IMR-90 (cell line): ENCODE data around the gene ARHGAP35. TPM values are rescaled to one million over a fixed set of nuclear protein-coding genes. Genes with fewer than 3 reads are reported as not detected.

Experiments used
- ATAC-seq: fragments of 200-7000 bp; cut with Tn5 transposase; 2 replicates; pipeline ENCODE4 v1.9.1; 2020; ENCODE audit warnings: low read depth, mild to moderate bottlenecking, moderate library complexity
- BruUV-seq: library from RNA; stranded (reverse); fragments of 400-500 nt; replicated peaks from 2 replicates; lab custom pipeline; 2021; lab: Mats Ljungman, UMichigan
- CTCF ChIA-PET: fragments of 300-600 bp; formaldehyde crosslinking; extraction: SDS; loops from one replicate; lab custom pipeline; 2021; ENCODE audit warnings: antibody characterized with exemption; lab: Yijun Ruan, JAX
- POLR2A ChIA-PET: fragments of 300-600 bp; sonication (Branson Sonifier 250); formaldehyde crosslinking; loops from one replicate; lab custom pipeline; 2022; ENCODE audit warnings: antibody characterized with exemption; ENCODE audit not compliant: unreplicated experiment; lab: Charles Lee
- DNase-seq: peaks from one replicate; pipeline ENCODE4 v3.0.0; 2013
- H2AFZ ChIP-seq: replicated peaks from 2 replicates; pipeline ENCODE3; 2013; ENCODE audit warnings: low read length, mild to moderate bottlenecking; ENCODE audit not compliant: poor library complexity
- H2AK5ac ChIP-seq: 2 replicates; pipeline ENCODE4 v1.6.1; 2013; ENCODE audit warnings: low read depth, low read length, inconsistent platforms
- H2AK9ac ChIP-seq: replicated peaks from 2 replicates; pipeline ENCODE3; 2013; ENCODE audit warnings: mild to moderate bottlenecking, low read depth, low read length, moderate library complexity; ENCODE audit not compliant: poor library complexity
- H2BK120ac ChIP-seq: 2 replicates; pipeline ENCODE4 v1.6.1; 2013; ENCODE audit warnings: low read depth, low read length, inconsistent platforms
- H2BK15ac ChIP-seq: 3 replicates; pipeline ENCODE4 v1.6.1; 2013; ENCODE audit warnings: low read depth, low read length, inconsistent platforms
- H2BK20ac ChIP-seq: 2 replicates; pipeline ENCODE4 v1.6.1; 2013; ENCODE audit warnings: low read depth, mild to moderate bottlenecking, inconsistent platforms, low read length, moderate library complexity
- H2BK5ac ChIP-seq: 2 replicates; pipeline ENCODE4 v1.6.1; 2013; ENCODE audit warnings: mild to moderate bottlenecking, low read depth, low read length, inconsistent platforms; ENCODE audit not compliant: poor library complexity, severe bottlenecking
- H3K14ac ChIP-seq: replicated peaks from 2 replicates; pipeline ENCODE4 v1.6.1; 2013; ENCODE audit warnings: low read depth, low read length, inconsistent platforms
- H3K18ac ChIP-seq: 2 replicates; pipeline ENCODE4 v1.6.1; 2013; ENCODE audit warnings: low read depth, low read length, control low read depth
- H3K23ac ChIP-seq: 2 replicates; pipeline ENCODE4 v1.6.1; 2013; ENCODE audit warnings: low read depth, low read length, inconsistent platforms
- H3K27ac ChIP-seq: 2 replicates; pipeline ENCODE4 v1.5.1; 2013; ENCODE audit warnings: mild to moderate bottlenecking, control low read depth, low read length; ENCODE audit not compliant: insufficient read depth
- H3K27me3 ChIP-seq: 2 replicates; pipeline ENCODE4 v1.6.1; 2013; ENCODE audit warnings: low read length; ENCODE audit not compliant: control insufficient read depth, insufficient read depth
- H3K36me3 ChIP-seq: 2 replicates; pipeline ENCODE4 v1.6.1; 2013; ENCODE audit warnings: low read length, mixed read lengths; ENCODE audit not compliant: control insufficient read depth, insufficient read depth
- H3K4ac ChIP-seq: 2 replicates; pipeline ENCODE4 v1.6.1; 2013; ENCODE audit warnings: low read depth, low read length, inconsistent platforms
- H3K4me1 ChIP-seq: 2 replicates; pipeline ENCODE4 v1.6.1; 2013; ENCODE audit warnings: low read length, mixed read lengths; ENCODE audit not compliant: control insufficient read depth, insufficient read depth
- H3K4me2 ChIP-seq: 2 replicates; pipeline ENCODE4 v1.6.1; 2013; ENCODE audit warnings: low read depth, mild to moderate bottlenecking, control low read depth, low read length, moderate library complexity
- H3K4me3 ChIP-seq: 2 replicates; pipeline ENCODE4 v1.5.1; 2013; ENCODE audit warnings: low read depth, mild to moderate bottlenecking, control low read depth, low read length, moderate library complexity; ENCODE audit not compliant: insufficient read depth
- H3K56ac ChIP-seq: 2 replicates; pipeline ENCODE4 v1.6.1; 2013; ENCODE audit warnings: low read length, inconsistent platforms; ENCODE audit not compliant: insufficient read depth; ENCODE audit errors: extremely low read depth
- H3K79me1 ChIP-seq, 2 experiments: 2 replicates each; pipeline ENCODE4 v1.6.1; 2013; ENCODE audit warnings: low read length in 2 of 2, inconsistent platforms in 1 of 2, low read depth in 1 of 2
- H3K9ac ChIP-seq: 2 replicates; pipeline ENCODE4 v1.6.1; 2013; ENCODE audit warnings: low read depth, low read length, control low read depth
- H3K9me1 ChIP-seq: 2 replicates; pipeline ENCODE4 v1.6.1; 2013; ENCODE audit warnings: low read length, inconsistent platforms; ENCODE audit not compliant: insufficient read depth
- H3K9me3 ChIP-seq: 2 replicates; pipeline ENCODE4 v1.6.1; 2013; ENCODE audit warnings: low read length; ENCODE audit not compliant: control insufficient read depth, insufficient read depth
- H4K20me1 ChIP-seq: 2 replicates; pipeline ENCODE4 v1.6.1; 2013; ENCODE audit warnings: low read length, inconsistent platforms; ENCODE audit not compliant: insufficient read depth
- H4K5ac ChIP-seq: 2 replicates; pipeline ENCODE4 v1.6.1; 2013; ENCODE audit warnings: mild to moderate bottlenecking, low read depth, low read length, control low read depth
- H4K8ac ChIP-seq, 2 experiments: 2 replicates each; pipeline ENCODE4 v1.6.1; 2013; ENCODE audit warnings: low read depth in 2 of 2, low read length in 2 of 2, control low read depth in 1 of 2, inconsistent platforms in 1 of 2
- H4K91ac ChIP-seq: 2 replicates; pipeline ENCODE4 v1.6.1; 2013; ENCODE audit warnings: low read depth, low read length, inconsistent platforms; ENCODE audit not compliant: insufficient read depth
- CEBPB ChIP-seq: IDR thresholded peaks from 2 replicates; pipeline ENCODE4 v1.6.1; 2012; ENCODE audit warnings: low read depth, low read length, improper control_type of control experiment
- CTCF ChIP-seq: conservative IDR thresholded peaks from 2 replicates; pipeline ENCODE4 v1.5.1; 2012; ENCODE audit warnings: mild to moderate bottlenecking, low read depth, low read length, improper control_type of control experiment
- FOS ChIP-seq: fragments of 150-350 bp; IDR thresholded peaks from 2 replicates; pipeline ENCODE4 v1.6.1; 2016; ENCODE audit warnings: low read depth, low read length
- MAZ ChIP-seq: IDR thresholded peaks from 2 replicates; pipeline ENCODE4 v1.6.1; 2012; ENCODE audit warnings: low read depth, mild to moderate bottlenecking, low read length, improper control_type of control experiment, moderate library complexity, borderline replicate concordance
- WGBS, 2 experiments: methylation state at CpG; one replicate each; pipeline versions ENCODE4 v1.1.5 to v1.1.7; 2013; ENCODE audit warnings: missing lambda C conversion rate in 2 of 2; ENCODE audit not compliant: insufficient read length in 1 of 2; ENCODE audit errors: extremely low coverage in 2 of 2; 5-methylcytosine and 5-hydroxymethylcytosine counted together
- dilution Hi-C: fragments of 300-500 bp; cut with HindIII; formaldehyde crosslinking; loops from one replicate; pipeline ENCODE4 v1.14.3; 2018; ENCODE audit warnings: low sequenced_read_pairs; ENCODE audit not compliant: unreplicated experiment
- in situ Hi-C: fragments of 300-500 bp; cut with MboI; formaldehyde crosslinking; loops from 3 replicates; pipeline ENCODE4 v1.14.3; 2019; ENCODE audit warnings: low sequenced_read_pairs, inconsistent platforms, mixed read lengths
- intact Hi-C: fragments of 100-400 bp; cut with micrococcal nuclease; formaldehyde crosslinking; loops from 2 replicates; pipeline ENCODE4 v1.10.0; 2022
- polyA plus RNA-seq, 3 experiments: library from polyadenylated mRNA; depleted of rRNA; stranded (reverse); fragments of >200 nt; gene quantifications; 2 replicates each; pipeline ENCODE4 v1.2.3, GENCODE V29; 2012; ENCODE audit warnings: low replicate concordance in 1 of 3
- total RNA-seq: library from RNA; depleted of rRNA; stranded (reverse); fragments of >200 nt; gene quantifications from 2 replicates; pipeline ENCODE4 v1.2.3, GENCODE V29; 2012

The ARHGAP35 gene
- total and polyA plus RNA-seq, 2 of the 4 experiments (the other 2 are of a cell fraction) = 16.4 to 29.0 TPM

GRCh38 chr19:46824890-46825730, 35.7 kb upstream of the ARHGAP35 start:
- no peak overlapping the region for H2AK5ac ChIP-seq
- no peaks in the 10 kb centered on the region for H4K20me1 ChIP-seq
- ChIA-PET CTCF (no interaction called here), POLR2A (interaction anchor here (0.6 kb wide), 1 partner anchor 212 kb away, joined by 3 read pairs; no protein-coding TSS in a partner anchor)
- no peak overlapping the region for H4K91ac ChIP-seq
- H3K4ac ChIP-seq = no peak overlapping the region
- no peaks in the 10 kb centered on the region for H3K79me1 ChIP-seq
- H2BK5ac ChIP-seq = no peak overlapping the region
- intact Hi-C loops (no loop called here), dilution Hi-C loops (no loop called here), in situ Hi-C loops (no loop called here)
- no peak overlapping the region for H3K4me2 ChIP-seq
- ATAC-seq = no peak
- no peak overlapping the region for H3K27ac ChIP-seq
- H3K14ac ChIP-seq = peak overlapping the region; percentile 21; the same call in 1 of the 2 replicates
- 94 to 100% methylated on average over 1 to 8 of the region's 21 CpGs for WGBS, 2 experiments
- no peaks in the 10 kb centered on the region for H3K9me3 ChIP-seq
- H2AFZ ChIP-seq = peak overlapping the region; percentile 18
- H4K5ac ChIP-seq = no peak overlapping the region
- H3K9ac ChIP-seq = no peak overlapping the region
- no peak overlapping the region for H3K4me3 ChIP-seq
- H3K23ac ChIP-seq = no peak overlapping the region
- no peak for DNase-seq
- TF ChIP-seq FOS (no peak), MAZ (no peak), CEBPB (0 out of 2 replicates have a peak, but pooled peaks have one; percentile 4), CTCF (0 out of 2 replicates have a peak, but pooled peaks have one; percentile 2)
- H3K9me1 ChIP-seq = peaks cover 5% of the 10 kb centered on the region; the same call in 1 of the 2 replicates
- no peak overlapping the region for H2BK15ac ChIP-seq
- no peak overlapping the region for H3K56ac ChIP-seq
- no peak overlapping the region for H2BK120ac ChIP-seq
- H3K36me3 ChIP-seq = no peaks in the 10 kb centered on the region
- no peak overlapping the region for H3K18ac ChIP-seq
- no peak overlapping the region for H2AK9ac ChIP-seq
- no TSS peak for BruUV-seq
- H3K4me1 ChIP-seq = peaks cover 3% of the 10 kb centered on the region; the same call in 1 of the 2 replicates
- no peak overlapping the region for H2BK20ac ChIP-seq
- no peaks in the 10 kb centered on the region for H3K27me3 ChIP-seq
- H4K8ac ChIP-seq = no peak overlapping the region
